HepG2 (cell line): Measurements from ENCODE around the gene GNA15.

ENCODE experiments used
- ATF3 ChIP-seq: sonication (generic); formaldehyde crosslinking; IDR thresholded peaks from 2 replicates; pipeline ENCODE4 v1.4.0; 2020; ENCODE audit warnings: missing genetic modification reagents
- ATF6 ChIP-seq: sonication (generic); formaldehyde crosslinking; conservative IDR thresholded peaks from 2 replicates; pipeline ENCODE4 v1.4.0; 2020; ENCODE audit warnings: missing genetic modification reagents
- MZF1 ChIP-seq: sonication (generic); formaldehyde crosslinking; IDR thresholded peaks from 2 replicates; pipeline ENCODE4 v1.8.1; 2023; ENCODE audit warnings: mild to moderate bottlenecking, missing genetic modification reagents, borderline replicate concordance
- NFE2L1 ChIP-seq: sonication (generic); formaldehyde crosslinking; IDR thresholded peaks from 2 replicates; pipeline ENCODE4 v1.4.0; 2020; ENCODE audit warnings: missing genetic modification reagents, mild to moderate bottlenecking, borderline replicate concordance
- ZMAT5 ChIP-seq: sonication (generic); formaldehyde crosslinking; IDR thresholded peaks from 2 replicates; pipeline ENCODE4 v1.5.0; 2020; ENCODE audit warnings: mild to moderate bottlenecking, low read depth, missing genetic modification reagents, borderline replicate concordance
- ZNF558 ChIP-seq: sonication (generic); formaldehyde crosslinking; IDR thresholded peaks from 2 replicates; pipeline ENCODE4 v1.9.0; 2022; ENCODE audit warnings: mild to moderate bottlenecking, missing genetic modification reagents, borderline replicate concordance

- no peak for TF ChIP-seq NFE2L1 (CRISPR knock-in tag)
- TF ChIP-seq ZNF558 (CRISPR knock-in tag): no peak
- TF ChIP-seq ATF6 (CRISPR knock-in tag): no peak
- TF ChIP-seq MZF1 (CRISPR knock-in tag): no peak
- TF ChIP-seq ATF3: no peak
- TF ChIP-seq ZMAT5: no peak
Measured at GRCh38 chr19:3119071-3119595, 16.7 kb upstream of the GNA15 start.
